HG02938 (cell line): ENCODE results near the gene PDCD10.
A peak's percentile ranks its signal among the peaks of the same experiment; 100 is the strongest.

Experiments
- ATAC-seq: cut with Tn5 transposase; IDR thresholded peaks from one replicate; pipeline ENCODE4 v1.9.1; 2021; ENCODE audit warnings: mild to moderate bottlenecking, moderate library complexity; ENCODE audit not compliant: unreplicated experiment

Gene PDCD10

GRCh38 chr3:167684388-167684993 is 50.2 kb downstream of the PDCD10 start:
- peak; percentile 95 for ATAC-seq

GRCh38 chr3:167679526-167679925 is 55.2 kb downstream of the PDCD10 start:
- ATAC-seq = no peak

GRCh38 chr3:167675848-167676247 is 58.8 kb downstream of the PDCD10 start:
- ATAC-seq = no peak

- no peak for ATAC-seq
Observed at GRCh38 chr3:167673221-167673620, 61.5 kb downstream of the PDCD10 start.

- ATAC-seq = no peak
Observed at GRCh38 chr3:167671878-167672427, 62.7 kb downstream of the PDCD10 start.

GRCh38 chr3:167669699-167670098 is 65.0 kb downstream of the PDCD10 start:
- ATAC-seq = no peak

- no peak for ATAC-seq
Observed at GRCh38 chr3:167668651-167669050, 66.0 kb downstream of the PDCD10 start.

- ATAC-seq = no peak
Observed at GRCh38 chr3:167666563-167666962, 68.1 kb downstream of the PDCD10 start.

GRCh38 chr3:167662919-167663400 is 71.7 kb downstream of the PDCD10 start:
- no peak for ATAC-seq

GRCh38 chr3:167657684-167658225 is 76.9 kb downstream of the PDCD10 start:
- no peak for ATAC-seq

- no peak for ATAC-seq
Observed at GRCh38 chr3:167656821-167657220, 77.9 kb downstream of the PDCD10 start.

GRCh38 chr3:167653760-167654159 is 80.9 kb downstream of the PDCD10 start, which contains the start of gene WDR49:
TSS of gene WDR49 (minus strand) at chr3:167653942. CDS start at chr3:167653425, 517 bp downstream.
- ATAC-seq = peak; percentile 59

- no peak for ATAC-seq
Observed at GRCh38 chr3:167653155-167653554, 81.5 kb downstream of the PDCD10 start.

- ATAC-seq = no peak
Observed at GRCh38 chr3:167651826-167652225, 82.9 kb downstream of the PDCD10 start.

- no peak for ATAC-seq
Observed at GRCh38 chr3:167650459-167650858, 84.2 kb downstream of the PDCD10 start.

GRCh38 chr3:167649746-167650145 is 84.9 kb downstream of the PDCD10 start:
- ATAC-seq = no peak

GRCh38 chr3:167644611-167645010 is 90.1 kb downstream of the PDCD10 start:
- ATAC-seq = no peak
